ENCODE measurements around the gene SLC10A7. TPM values are rescaled to one million over a fixed set of nuclear protein-coding genes. Genes with fewer than 3 reads are reported as not detected.

SLC10A7 gene
- total and polyA plus RNA-seq, 8 donors: 1.8 to 36.0 (median 10.4) TPM

GRCh38 chr4:146256328-146256727 is 265.4 kb downstream of the SLC10A7 start:
- H3K27me3 ChIP-seq: no peaks in the 10 kb centered on the region
- no peak for TF ChIP-seq POLR2AphosphoS5 (IDR thresholded peaks at IDR 0.05)
- TF ChIP-seq POLR2A (IDR thresholded peaks at IDR 0.05): no peak
- TF ChIP-seq CTCF (IDR thresholded peaks at IDR 0.05): no peak
- no peak for TF ChIP-seq EP300 (IDR thresholded peaks at IDR 0.05)
- peaks cover 0 to 34% (median 5%) of the 10 kb centered on the region in 4 donors for H3K4me1 ChIP-seq
- intact Hi-C loops (cut with DNase I; ENCODE audit: low total_unique reads): no loop called here
- H3K36me3 ChIP-seq: peaks cover 0 to 22% (median 14%) of the 10 kb centered on the region in 4 donors
- no peaks in the 10 kb centered on the region for H3K9me3 ChIP-seq
- peak in 1 of 2 donors; percentile 30 for DNase-seq
- H3K27ac ChIP-seq: peak overlapping the region in 3 of 5 donors; percentile 9 to 56 (median 17)
- 22 to 59% (median 26%) methylated on average over 1 of the region's 1 CpG for WGBS, 5 donors
- no peak overlapping the region for H3K4me3 ChIP-seq

GRCh38 chr4:146255874-146256273 is 265.9 kb downstream of the SLC10A7 start:
- intact Hi-C loops (cut with DNase I; ENCODE audit: low total_unique reads): no loop called here
- no peak for DNase-seq
- peaks cover 0 to 29% (median 3%) of the 10 kb centered on the region in 4 donors for H3K4me1 ChIP-seq
- no peak overlapping the region for H3K4me3 ChIP-seq
- H3K27me3 ChIP-seq: no peaks in the 10 kb centered on the region
- H3K27ac ChIP-seq: peak overlapping the region in 2 of 5 donors; percentile 9 to 17
- H3K36me3 ChIP-seq: peaks cover 0 to 22% (median 14%) of the 10 kb centered on the region in 4 donors
- H3K9me3 ChIP-seq: no peaks in the 10 kb centered on the region
- WGBS, 5 donors: 59 to 69% (median 61%) methylated on average over 3 of the region's 3 CpGs
- TF ChIP-seq POLR2AphosphoS5 (IDR thresholded peaks at IDR 0.05): no peak
- TF ChIP-seq EP300 (IDR thresholded peaks at IDR 0.05): no peak
- no peak for TF ChIP-seq POLR2A (IDR thresholded peaks at IDR 0.05)
- no peak for TF ChIP-seq CTCF (IDR thresholded peaks at IDR 0.05)

GRCh38 chr4:146255463-146255862 is 266.3 kb downstream of the SLC10A7 start:
- WGBS, 5 donors: 86 to 98% (median 89%) methylated on average over 1 of the region's 1 CpG
- H3K27me3 ChIP-seq: no peaks in the 10 kb centered on the region
- no peaks in the 10 kb centered on the region for H3K9me3 ChIP-seq
- no peak overlapping the region for H3K27ac ChIP-seq
- intact Hi-C loops (cut with DNase I; ENCODE audit: low total_unique reads): no loop called here
- no peak overlapping the region for H3K4me3 ChIP-seq
- no peak for DNase-seq
- peaks cover 0 to 22% (median 14%) of the 10 kb centered on the region in 4 donors for H3K36me3 ChIP-seq
- H3K4me1 ChIP-seq: peaks cover 0 to 25% (median 2%) of the 10 kb centered on the region in 4 donors
- TF ChIP-seq POLR2A (IDR thresholded peaks at IDR 0.05) (no peak), EP300 (IDR thresholded peaks at IDR 0.05) (no peak), POLR2AphosphoS5 (IDR thresholded peaks at IDR 0.05) (no peak), CTCF (IDR thresholded peaks at IDR 0.05) (no peak)

- Histone ChIP-seq H3K4me3 (no peak overlapping the region), H3K4me1 (peaks cover 0 to 22% (median 2%) of the 10 kb centered on the region in 4 donors), H3K36me3 (peaks cover 0 to 17% (median 11%) of the 10 kb centered on the region in 4 donors), H3K27me3 (no peaks in the 10 kb centered on the region), H3K27ac (no peak overlapping the region), H3K9me3 (no peaks in the 10 kb centered on the region)
- DNase-seq: peak in 1 of 2 donors; percentile 31
- WGBS, 5 donors: 44 to 65% (median 51%) methylated on average over 5 of the region's 5 CpGs
- intact Hi-C loops (cut with DNase I; ENCODE audit: low total_unique reads): no loop called here
- no peak for TF ChIP-seq CTCF (IDR thresholded peaks at IDR 0.05)
- TF ChIP-seq POLR2A (IDR thresholded peaks at IDR 0.05): no peak
- TF ChIP-seq EP300 (IDR thresholded peaks at IDR 0.05): no peak
- no peak for TF ChIP-seq POLR2AphosphoS5 (IDR thresholded peaks at IDR 0.05)
These were observed 268.6 kb downstream of the SLC10A7 start for GRCh38 chr4:146252969-146253611.
